ENCODE measurements around the gene PIP5K1C.

- TF ChIP-seq, protein P1, sequence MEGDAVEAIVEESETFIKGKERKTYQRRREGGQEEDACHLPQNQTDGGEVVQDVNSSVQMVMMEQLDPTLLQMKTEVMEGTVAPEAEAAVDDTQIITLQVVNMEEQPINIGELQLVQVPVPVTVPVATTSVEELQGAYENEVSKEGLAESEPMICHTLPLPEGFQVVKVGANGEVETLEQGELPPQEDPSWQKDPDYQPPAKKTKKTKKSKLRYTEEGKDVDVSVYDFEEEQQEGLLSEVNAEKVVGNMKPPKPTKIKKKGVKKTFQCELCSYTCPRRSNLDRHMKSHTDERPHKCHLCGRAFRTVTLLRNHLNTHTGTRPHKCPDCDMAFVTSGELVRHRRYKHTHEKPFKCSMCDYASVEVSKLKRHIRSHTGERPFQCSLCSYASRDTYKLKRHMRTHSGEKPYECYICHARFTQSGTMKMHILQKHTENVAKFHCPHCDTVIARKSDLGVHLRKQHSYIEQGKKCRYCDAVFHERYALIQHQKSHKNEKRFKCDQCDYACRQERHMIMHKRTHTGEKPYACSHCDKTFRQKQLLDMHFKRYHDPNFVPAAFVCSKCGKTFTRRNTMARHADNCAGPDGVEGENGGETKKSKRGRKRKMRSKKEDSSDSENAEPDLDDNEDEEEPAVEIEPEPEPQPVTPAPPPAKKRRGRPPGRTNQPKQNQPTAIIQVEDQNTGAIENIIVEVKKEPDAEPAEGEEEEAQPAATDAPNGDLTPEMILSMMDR (IDR thresholded peaks at IDR 0.05) = no peak
- no peak for TF ChIP-seq EP300 (IDR thresholded peaks at IDR 0.05)
Observed at GRCh38 chr19:3725121-3725520, 24.9 kb upstream of the PIP5K1C start.

Measured in ovary (tissue), 3 donors.